GM23248 (cell line): ENCODE data around the gene CDH6. TPM values are rescaled to one million over a fixed set of nuclear protein-coding genes. Genes with fewer than 3 reads are reported as not detected.
A peak's percentile ranks its signal among the peaks of the same experiment; 100 is the strongest.

Experiments
- DNase-seq: peaks from one replicate; pipeline ENCODE4 v3.0.0-alpha.2; 2015
- H2AFZ ChIP-seq: fragments of 200-600 bp; sonication (generic); 2 replicates; pipeline ENCODE4 v1.6.1; 2016; ENCODE audit warnings: antibody characterized with exemption
- H3F3A ChIP-seq: fragments of 200-600 bp; sonication (generic); 2 replicates; pipeline ENCODE4 v1.6.1; 2016; ENCODE audit warnings: mild to moderate bottlenecking, antibody characterized with exemption, mixed run types; ENCODE audit not compliant: insufficient read depth
- H3K27ac ChIP-seq: fragments of 200-600 bp; sonication (generic); 2 replicates; pipeline ENCODE4 v1.5.1; 2016; ENCODE audit warnings: mild to moderate bottlenecking
- H3K27me3 ChIP-seq: fragments of 200-600 bp; sonication (generic); replicated peaks from 2 replicates; pipeline ENCODE4 v1.6.1; 2016; ENCODE audit warnings: mild to moderate bottlenecking; ENCODE audit not compliant: insufficient read depth
- H3K36me3 ChIP-seq: fragments of 200-600 bp; sonication (generic); 2 replicates; pipeline ENCODE4 v1.6.1; 2016; ENCODE audit warnings: low read depth, mild to moderate bottlenecking
- H3K4me1 ChIP-seq: fragments of 200-600 bp; sonication (generic); 2 replicates; pipeline ENCODE4 v1.6.1; 2016; ENCODE audit warnings: mild to moderate bottlenecking; ENCODE audit not compliant: insufficient read depth
- H3K4me2 ChIP-seq: fragments of 200-600 bp; sonication (generic); one replicate; pipeline ENCODE4 v1.6.1; 2016; ENCODE audit warnings: mild to moderate bottlenecking; ENCODE audit not compliant: unreplicated experiment
- H3K4me3 ChIP-seq: fragments of 200-600 bp; sonication (generic); 2 replicates; pipeline ENCODE4 v1.5.1; 2016; ENCODE audit warnings: mild to moderate bottlenecking
- H3K79me2 ChIP-seq: fragments of 200-600 bp; sonication (generic); 2 replicates; pipeline ENCODE4 v1.6.1; 2016; ENCODE audit warnings: mild to moderate bottlenecking; ENCODE audit not compliant: insufficient read depth
- H3K9ac ChIP-seq: fragments of 200-600 bp; sonication (generic); 2 replicates; pipeline ENCODE4 v1.6.1; 2016; ENCODE audit warnings: mild to moderate bottlenecking
- H3K9me2 ChIP-seq: fragments of 200-600 bp; sonication (generic); 2 replicates; pipeline ENCODE4 v1.6.1; 2016; ENCODE audit warnings: mixed run types, mild to moderate bottlenecking, moderate library complexity; ENCODE audit not compliant: insufficient read depth
- H3K9me3 ChIP-seq: fragments of 200-600 bp; sonication (generic); one replicate; pipeline ENCODE4 v1.6.1; 2017; ENCODE audit warnings: low read depth
- H4K20me1 ChIP-seq: fragments of 200-600 bp; sonication (generic); 2 replicates; pipeline ENCODE4 v1.6.0; 2016; ENCODE audit not compliant: insufficient read depth
- EZH2 ChIP-seq: fragments of 200-600 bp; sonication (generic); IDR thresholded peaks from 2 replicates; pipeline ENCODE4 v1.6.1; 2018; ENCODE audit warnings: antibody characterized with exemption, mild to moderate bottlenecking; ENCODE audit not compliant: insufficient read depth, poor library complexity, severe bottlenecking
- EZH2phosphoT487 ChIP-seq: fragments of 200-600 bp; sonication (generic); IDR thresholded peaks from 2 replicates; pipeline ENCODE4 v1.6.1; 2018; ENCODE audit warnings: antibody characterized with exemption, moderate library complexity, mild to moderate bottlenecking, low read depth; ENCODE audit not compliant: insufficient read depth
- WGBS, 2 experiments: methylation state at CpG; one replicate each; pipeline ENCODE4 v1.1.6; 2015 to 2017; ENCODE audit warnings: low lambda C conversion rate in 2 of 2, low coverage in 1 of 2; ENCODE audit errors: missing lambda C conversion rate in 2 of 2; 5-methylcytosine and 5-hydroxymethylcytosine counted together
- in situ Hi-C: fragments of 300-500 bp; cut with MboI; formaldehyde crosslinking; loops from 2 replicates; pipeline ENCODE4 v1.15.0; 2020
- polyA plus RNA-seq: library from polyadenylated mRNA; unstranded; fragments of >200 nt; fragmentation: Nextera tagmentation; extraction: Ambion mirVana; gene quantifications from 2 replicates; pipeline ENCODE4 v1.2.1, GENCODE V29; 2016
- total RNA-seq: library from RNA; depleted of rRNA; stranded (reverse); fragments of >200 nt; shearing (Covaris generic); gene quantifications from 2 replicates; pipeline ENCODE4 v1.2.3, GENCODE V29; 2014

CDH6 gene
- total and polyA plus RNA-seq, 2 experiments from 2014 or later: 4.1 to 7.2 TPM

GRCh38 chr5:31269259-31269658, 75.8 kb downstream of the CDH6 start:
- Histone ChIP-seq H3K9me3 (no peaks in the 10 kb centered on the region), H3K9ac (no peak overlapping the region), H3F3A (no peaks in the 10 kb centered on the region), H3K79me2 (no peaks in the 10 kb centered on the region), H4K20me1 (no peaks in the 10 kb centered on the region), H3K4me1 (no peaks in the 10 kb centered on the region), H3K27ac (no peak overlapping the region), H3K4me3 (no peak overlapping the region), H3K36me3 (no peaks in the 10 kb centered on the region), H3K27me3 (no peaks in the 10 kb centered on the region), H2AFZ (no peak overlapping the region), H3K9me2 (no peaks in the 10 kb centered on the region), H3K4me2 (no peak overlapping the region)
- 82 to 88% methylated on average over 4 of the region's 4 CpGs for WGBS, 2 experiments
- DNase-seq: no peak
- no peak for TF ChIP-seq EZH2
- no peak for TF ChIP-seq EZH2phosphoT487
- in situ Hi-C loops: no loop called here

GRCh38 chr5:31270396-31270795, 76.9 kb downstream of the CDH6 start:
- DNase-seq: peak; percentile 32
- Histone ChIP-seq H3K4me2 (no peak overlapping the region), H3K27me3 (no peaks in the 10 kb centered on the region), H3F3A (no peaks in the 10 kb centered on the region), H3K4me3 (no peak overlapping the region), H3K27ac (no peak overlapping the region), H3K9me2 (no peaks in the 10 kb centered on the region), H3K36me3 (no peaks in the 10 kb centered on the region), H3K9ac (no peak overlapping the region), H3K4me1 (no peaks in the 10 kb centered on the region), H3K79me2 (no peaks in the 10 kb centered on the region), H4K20me1 (no peaks in the 10 kb centered on the region), H3K9me3 (no peaks in the 10 kb centered on the region), H2AFZ (no peak overlapping the region)
- WGBS, 2 experiments: 88 to 93% methylated on average over 5 of the region's 5 CpGs
- TF ChIP-seq EZH2phosphoT487: no peak
- no peak for TF ChIP-seq EZH2
- in situ Hi-C loops: no loop called here

- in situ Hi-C loops: no loop called here
- TF ChIP-seq EZH2phosphoT487 (no peak), EZH2 (no peak)
- Histone ChIP-seq H3K4me2 (no peak overlapping the region), H3K9me2 (no peaks in the 10 kb centered on the region), H3K27me3 (no peaks in the 10 kb centered on the region), H2AFZ (no peak overlapping the region), H3K36me3 (no peaks in the 10 kb centered on the region), H3K4me3 (no peak overlapping the region), H3F3A (no peaks in the 10 kb centered on the region), H3K27ac (no peak overlapping the region), H3K9ac (no peak overlapping the region), H3K79me2 (no peaks in the 10 kb centered on the region), H3K9me3 (no peaks in the 10 kb centered on the region), H3K4me1 (no peaks in the 10 kb centered on the region), H4K20me1 (no peaks in the 10 kb centered on the region)
- 92 to 93% methylated on average over 6 of the region's 6 CpGs for WGBS, 2 experiments
- no peak for DNase-seq
Measured at GRCh38 chr5:31271567-31271966, 78.1 kb downstream of the CDH6 start.

- no peak for DNase-seq
- Histone ChIP-seq H4K20me1 (no peaks in the 10 kb centered on the region), H3K4me3 (peak overlapping the region; percentile 75; the same call in 1 of the 2 replicates), H3K9me2 (no peaks in the 10 kb centered on the region), H3K27ac (no peak overlapping the region), H3K4me1 (no peaks in the 10 kb centered on the region), H3K36me3 (no peaks in the 10 kb centered on the region), H3K9ac (no peak overlapping the region), H3K9me3 (no peaks in the 10 kb centered on the region), H3K27me3 (no peaks in the 10 kb centered on the region), H3K4me2 (peak overlapping the region; percentile 85), H3K79me2 (no peaks in the 10 kb centered on the region), H3F3A (no peaks in the 10 kb centered on the region), H2AFZ (peak overlapping the region; percentile 95)
- 91 to 97% methylated on average over 10 of the region's 10 CpGs for WGBS, 2 experiments
- in situ Hi-C loops: no loop called here
- TF ChIP-seq EZH2phosphoT487 (no peak), EZH2 (no peak)
Measured at GRCh38 chr5:31273161-31273560, 79.7 kb downstream of the CDH6 start.
